DMS53 treated with DMSO at 0.1 percent for 48 hours (cell line): ENCODE results near the gene DEFB114.

Experiments used
- DNase-seq: peaks from one replicate; lab custom pipeline; 2025; ENCODE audit not compliant: unreplicated experiment; lab: John Stamatoyannopoulos, UW

DEFB114 gene

DNA sequence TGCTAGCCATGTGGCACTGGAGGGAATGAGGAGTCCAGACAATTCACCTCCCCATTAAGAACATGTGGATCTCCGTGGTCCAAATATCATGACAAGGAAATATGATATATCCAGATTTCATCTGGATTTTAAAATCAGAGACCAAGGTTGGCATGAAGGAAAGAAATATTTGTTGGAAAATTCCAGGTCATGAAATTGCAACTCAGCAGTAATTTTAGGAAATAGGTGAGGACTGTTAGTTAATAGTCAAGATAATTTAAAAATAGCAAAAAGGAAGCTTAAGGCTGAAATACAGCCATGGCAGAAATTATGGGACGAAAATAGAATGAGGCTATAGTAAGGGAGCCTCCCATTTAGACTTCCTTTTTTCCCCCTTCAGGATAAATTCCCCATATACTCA is 26.9 kb downstream of the DEFB114 start:
- no peak for DNase-seq

DNA sequence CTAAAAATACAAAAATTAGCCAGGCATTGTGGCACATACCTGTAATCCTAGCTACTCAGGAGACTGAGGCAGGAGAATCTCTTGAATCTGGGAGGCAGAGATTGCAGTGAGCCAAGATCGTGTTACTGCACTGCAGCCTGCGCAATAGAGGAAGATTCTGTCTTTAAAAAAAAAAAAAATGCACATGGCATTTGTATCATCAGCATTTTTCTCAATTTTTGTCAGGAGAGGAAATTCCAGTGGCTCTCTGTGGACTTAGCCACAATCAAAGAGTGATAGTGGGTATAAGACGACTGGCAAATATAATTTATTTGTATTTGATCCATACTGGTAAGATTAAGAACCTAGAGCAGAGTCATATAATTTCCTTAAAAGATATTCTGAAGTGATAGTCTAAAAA is 28.6 kb downstream of the DEFB114 start:
- no peak for DNase-seq

DNA sequence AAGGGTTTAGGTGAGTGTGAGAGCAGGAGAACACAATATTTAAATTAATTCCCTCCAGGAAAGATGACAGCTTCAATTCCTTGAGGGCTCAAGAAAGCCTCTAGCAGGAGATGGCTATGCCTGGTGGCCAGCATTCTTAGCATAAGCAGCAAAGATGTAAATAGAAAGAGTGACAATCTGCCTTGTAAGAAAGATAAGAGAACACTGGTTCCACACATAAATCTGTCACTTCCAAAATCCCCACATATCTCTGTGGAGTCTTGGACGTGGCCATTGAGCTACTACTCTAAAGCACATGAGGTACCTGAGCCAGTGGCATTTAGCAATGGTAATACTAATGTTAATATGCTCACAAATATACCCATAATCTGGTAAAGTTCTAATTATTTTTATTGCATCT is 29.2 kb downstream of the DEFB114 start:
- DNase-seq = no peak

DNA sequence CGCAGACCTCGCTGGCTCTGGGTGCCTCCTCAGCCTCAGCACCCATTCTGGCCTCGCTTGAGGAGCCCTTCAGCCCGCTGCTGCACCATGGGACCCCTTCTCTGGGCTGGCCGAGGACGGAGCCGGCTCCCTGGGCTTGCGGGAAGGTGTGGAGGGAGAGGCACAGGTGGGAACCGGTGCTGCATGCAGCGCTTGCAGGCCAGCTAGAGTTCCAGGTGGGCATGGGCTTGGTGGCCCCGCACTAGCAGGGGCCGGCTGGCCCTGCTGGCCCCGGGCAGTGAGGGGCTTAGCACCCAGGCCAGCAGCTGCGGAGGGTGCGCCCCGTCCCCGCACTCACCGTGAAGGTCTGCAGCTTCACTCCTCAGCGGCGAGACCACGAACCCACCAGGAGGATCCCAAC is 30.4 kb downstream of the DEFB114 start:
- no peak for DNase-seq

DNA sequence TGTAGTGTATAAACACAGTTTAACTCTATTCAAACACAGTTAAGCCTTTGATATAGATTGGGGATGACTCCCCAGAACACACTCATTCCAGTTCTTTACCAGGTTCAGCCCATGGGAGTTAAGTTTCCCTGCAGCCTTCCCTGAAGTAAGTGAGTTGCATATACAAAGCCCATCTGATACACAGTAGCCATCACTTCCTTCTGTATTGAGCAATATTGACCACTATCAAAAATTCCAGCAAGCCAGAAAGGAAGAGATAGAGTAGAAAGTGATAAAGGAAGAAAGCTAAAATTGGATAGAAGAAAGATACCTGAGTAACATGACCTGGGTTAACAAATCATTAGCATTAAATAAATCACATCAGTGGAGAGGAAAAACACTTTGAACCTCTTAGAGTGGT is 34.6 kb downstream of the DEFB114 start:
- no peak for DNase-seq

DNA sequence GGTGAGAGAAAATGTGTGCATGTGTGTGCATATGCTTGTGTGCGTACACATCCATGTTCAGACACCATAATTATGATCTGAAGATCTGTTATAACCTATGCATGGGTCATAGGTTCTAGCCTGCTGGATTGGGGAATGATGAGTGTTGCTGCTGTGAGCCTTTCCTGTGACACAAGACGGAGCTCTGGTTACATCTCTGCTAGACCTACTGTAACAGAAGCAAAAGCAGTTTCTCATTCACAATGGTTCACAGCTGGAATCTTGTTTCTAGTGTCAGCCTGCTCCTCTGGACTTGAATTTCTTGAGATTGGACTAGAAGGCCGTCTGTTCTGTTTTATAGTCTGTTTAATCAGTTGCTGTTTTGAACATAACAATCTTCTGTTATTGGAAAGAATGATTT is 40.1 kb downstream of the DEFB114 start:
- DNase-seq = no peak

DNA sequence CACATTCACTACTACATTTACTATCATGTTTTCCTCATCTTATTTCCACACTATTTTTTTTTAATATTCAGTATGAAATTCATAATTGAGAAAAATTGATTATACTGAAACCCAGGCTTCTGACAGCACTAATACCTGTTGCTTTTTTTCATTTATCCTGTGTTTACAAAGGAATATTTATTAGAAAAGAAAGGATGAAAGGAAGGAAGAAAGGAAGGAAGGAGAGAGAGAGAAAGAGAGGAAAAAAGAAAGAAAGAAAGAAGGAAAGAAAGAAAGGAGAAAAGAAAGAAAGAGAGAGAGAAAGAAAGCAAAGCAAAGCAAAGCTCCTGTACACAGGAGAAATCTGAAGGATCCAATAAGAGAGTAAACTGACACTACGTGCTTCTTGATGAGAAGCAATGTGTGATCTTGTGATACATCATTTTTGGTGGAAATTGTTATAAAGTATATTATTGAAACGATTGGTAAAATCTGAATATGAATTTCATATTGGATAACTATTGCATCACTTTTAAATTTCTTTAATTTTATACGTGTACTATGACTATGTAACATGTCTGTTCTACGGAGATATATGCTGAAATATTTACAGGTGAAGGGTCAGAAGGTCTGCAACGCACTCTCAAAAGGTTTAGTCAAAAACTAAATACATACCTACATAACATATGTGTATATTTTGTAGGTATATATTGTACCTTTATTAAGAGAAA is 43.9 kb downstream of the DEFB114 start:
- DNase-seq = no peak

DNA sequence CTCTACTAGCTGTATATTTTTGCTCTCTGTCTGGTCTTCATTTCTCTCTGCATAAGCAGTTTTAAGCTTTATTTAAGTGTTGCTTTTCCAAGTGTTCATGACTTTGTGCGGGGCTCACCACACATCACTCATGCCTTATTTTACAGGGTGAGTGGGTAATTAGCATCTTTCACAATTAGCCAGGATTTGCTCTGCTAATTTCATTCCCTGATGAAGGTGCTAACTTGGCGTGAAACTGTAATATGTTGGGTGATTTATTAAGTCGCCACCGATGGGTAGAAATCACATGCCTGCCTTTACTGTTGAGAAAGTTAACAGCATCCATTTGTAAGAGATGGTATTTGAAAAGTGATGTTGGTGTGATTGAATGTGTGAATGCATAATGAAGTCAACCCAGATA is 44.7 kb downstream of the DEFB114 start:
- DNase-seq = no peak

DNA sequence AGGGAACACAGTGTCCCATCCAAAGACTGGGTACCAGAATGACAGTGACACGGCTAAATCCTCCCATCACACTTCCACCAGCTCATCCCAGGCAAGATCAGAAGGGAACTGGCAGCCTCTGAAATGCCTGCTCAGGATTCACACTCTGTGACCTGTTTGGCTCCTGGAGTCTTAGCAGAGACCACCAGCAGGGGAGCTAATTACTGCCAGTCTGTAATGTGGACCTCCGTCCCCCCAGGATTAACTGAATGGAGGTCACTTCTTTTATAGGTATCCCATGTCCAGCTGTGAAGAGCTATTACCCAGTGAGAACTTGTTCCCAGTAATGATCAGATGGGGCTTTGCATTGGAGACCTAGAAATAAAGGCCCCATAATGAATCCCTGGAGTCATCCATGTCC is 45.2 kb downstream of the DEFB114 start:
- DNase-seq = no peak

DNA sequence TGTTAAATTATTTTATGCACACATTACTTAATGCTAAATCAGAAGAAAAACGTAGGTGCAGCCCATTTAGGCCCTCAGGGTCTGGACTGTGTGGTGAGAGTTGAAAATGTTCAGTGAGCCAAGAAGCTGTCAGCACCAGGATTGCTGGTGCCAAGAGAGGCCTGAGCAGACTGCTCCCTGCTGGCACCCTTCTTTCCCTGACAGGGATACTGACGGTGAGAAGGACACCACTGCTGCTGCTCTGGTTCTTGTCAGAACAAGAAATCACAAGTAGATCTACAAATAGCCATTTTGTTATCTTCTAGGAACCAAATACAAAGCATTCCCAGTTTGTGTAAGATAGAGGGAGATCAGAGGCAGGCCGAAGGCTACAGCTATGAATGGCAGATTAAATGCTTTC is 48.9 kb downstream of the DEFB114 start:
- no peak for DNase-seq

DNA sequence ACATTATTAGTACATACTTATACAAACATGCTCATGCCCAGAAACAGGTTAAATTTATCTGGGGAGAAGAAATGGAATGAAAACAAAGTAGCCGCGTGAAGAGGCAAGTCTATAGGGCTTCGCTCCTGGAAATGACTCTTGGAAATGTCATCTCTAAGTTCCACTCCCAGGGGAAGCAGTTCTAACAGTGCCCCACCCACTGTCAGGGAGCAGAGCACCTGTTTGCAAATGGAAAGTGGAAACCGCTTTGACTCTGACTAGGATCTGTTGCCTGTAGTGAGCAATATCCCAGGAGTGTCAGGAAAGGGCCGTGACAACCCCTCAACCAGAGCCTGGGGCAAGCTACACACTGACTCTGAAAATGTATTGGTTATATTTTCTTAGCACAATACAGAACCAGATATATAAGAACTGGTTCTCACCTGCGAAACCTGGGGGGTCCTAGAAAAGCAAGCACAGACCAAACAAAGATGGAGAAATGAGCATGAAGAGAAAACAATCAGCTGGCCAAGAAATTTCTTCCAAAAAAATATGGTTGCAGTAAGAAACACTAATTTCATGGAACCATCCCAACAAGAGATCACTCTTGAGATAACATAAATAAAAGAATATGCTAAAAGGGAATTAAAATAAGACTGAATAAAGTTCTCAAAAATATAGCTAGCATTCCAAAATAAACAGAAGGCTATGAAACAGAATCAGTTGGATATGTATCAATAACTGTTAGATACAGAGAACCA is 50.2 kb downstream of the DEFB114 start:
- DNase-seq = peak; percentile 78

DNA sequence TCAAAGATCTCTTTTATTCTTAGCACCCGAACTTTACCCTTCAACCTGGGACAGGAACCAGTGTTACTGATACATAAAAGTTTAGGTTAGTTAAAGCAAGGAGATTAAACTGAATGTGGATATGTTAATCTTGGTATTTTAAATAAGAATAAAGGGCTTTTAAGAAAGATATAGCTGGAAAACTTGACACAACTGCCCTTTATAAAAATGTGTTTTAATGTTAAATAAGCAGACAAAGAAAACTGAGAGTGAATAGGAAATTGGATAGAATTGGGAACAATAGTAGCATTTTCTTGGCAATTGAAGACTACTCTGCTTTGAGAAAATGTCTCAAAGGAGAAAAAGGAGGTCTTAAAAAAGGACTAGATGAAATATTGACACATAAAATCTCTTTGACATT is 51.8 kb downstream of the DEFB114 start:
- DNase-seq = no peak

DNA sequence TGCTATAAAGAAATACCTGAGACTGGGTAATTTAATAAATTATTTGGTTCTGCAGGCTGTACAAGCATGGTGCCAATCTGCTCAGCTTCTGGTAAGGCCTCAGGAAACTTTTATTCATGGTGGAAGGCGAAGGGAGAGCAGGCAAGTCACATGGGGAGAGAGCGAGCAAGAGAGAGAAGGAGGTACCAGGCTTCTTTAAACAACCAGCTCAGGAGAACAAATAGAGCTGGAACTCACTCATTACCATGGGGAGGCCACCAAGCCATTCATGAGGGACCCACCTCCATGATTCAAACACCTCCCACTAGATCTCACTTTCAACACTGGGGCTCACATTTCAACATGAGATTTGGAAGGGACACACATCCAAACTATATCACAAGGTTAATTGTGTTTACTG is 52.7 kb downstream of the DEFB114 start:
- DNase-seq = no peak
